Measurements from ENCODE around the gene PDE4D. TPM values are rescaled to one million over a fixed set of nuclear protein-coding genes. Genes with fewer than 3 reads are reported as not detected.
"Not testable (repeated sequence)": the region's sequence is repeated elsewhere in the genome, so short reads cannot be mapped to it uniquely, and the experiment has no call there.

Gene PDE4D
- total RNA-seq, 1 experiment from 2014 or later: 11.6 TPM

GRCh38 chr5:59390074-59390659 is 503.4 kb downstream of the PDE4D start:
- BruUV-seq (replicated peaks): no TSS peak
- peak; percentile 20 for DNase-seq
- peak; percentile 37 for TF ChIP-seq CTCF (IDR thresholded peaks at IDR 0.05; ENCODE audit: unreplicated experiment)
- Mint-ChIP-seq H3K36me3 (ENCODE audit: insufficient read depth, unreplicated experiment) (no peaks in the 10 kb centered on the region), H3K9me3 (ENCODE audit: low read depth, unreplicated experiment) (no peaks in the 10 kb centered on the region), H3K27me3 (ENCODE audit: unreplicated experiment) (no peaks in the 10 kb centered on the region), H3K27ac (ENCODE audit: unreplicated experiment) (no peak overlapping the region), H3K4me1 (ENCODE audit: low read depth, unreplicated experiment) (no peaks in the 10 kb centered on the region), H3K4me3 (ENCODE audit: low read depth, unreplicated experiment) (no peak overlapping the region)
- intact Hi-C loops (cut with micrococcal nuclease; ENCODE audit: unreplicated experiment): loop anchor here (1.0 to 5.0 kb wide), 4 partner anchors 62 to 410 kb away; no protein-coding TSS in a partner anchor
- CTCF ChIA-PET: no interaction called here

DNA sequence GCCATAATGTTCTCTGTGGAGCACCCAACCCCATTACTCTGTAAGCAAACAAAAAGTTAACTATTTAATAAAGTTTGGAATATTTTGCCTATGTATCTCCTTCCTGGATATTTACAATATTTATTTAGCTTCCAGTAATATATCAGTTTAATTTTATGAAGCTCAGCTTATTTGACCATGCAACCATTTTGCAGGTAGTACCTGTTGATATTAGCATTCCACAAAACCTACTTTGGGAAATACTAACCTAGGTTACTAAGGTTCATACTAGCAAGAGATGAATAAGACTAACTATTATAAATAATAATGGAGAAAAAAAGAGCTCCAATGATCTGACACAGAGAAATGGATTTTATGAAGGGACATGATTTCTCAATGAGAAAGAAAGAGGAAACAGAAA is 506.4 kb downstream of the PDE4D start:
- Mint-ChIP-seq H3K9me3 (ENCODE audit: low read depth, unreplicated experiment) (no peaks in the 10 kb centered on the region), H3K4me3 (ENCODE audit: low read depth, unreplicated experiment) (no peak overlapping the region), H3K36me3 (ENCODE audit: insufficient read depth, unreplicated experiment) (no peaks in the 10 kb centered on the region), H3K27me3 (ENCODE audit: unreplicated experiment) (no peaks in the 10 kb centered on the region), H3K27ac (ENCODE audit: unreplicated experiment) (no peak overlapping the region), H3K4me1 (ENCODE audit: low read depth, unreplicated experiment) (no peaks in the 10 kb centered on the region)
- no peak for TF ChIP-seq CTCF (IDR thresholded peaks at IDR 0.05; ENCODE audit: unreplicated experiment)
- CTCF ChIA-PET: interaction anchor here (0.6 kb wide), 1 partner anchor 70 kb away, joined by 3 read pairs; no protein-coding TSS in a partner anchor
- DNase-seq: no peak
- intact Hi-C loops (cut with micrococcal nuclease; ENCODE audit: unreplicated experiment): no loop called here
- no TSS peak for BruUV-seq (replicated peaks)

DNA sequence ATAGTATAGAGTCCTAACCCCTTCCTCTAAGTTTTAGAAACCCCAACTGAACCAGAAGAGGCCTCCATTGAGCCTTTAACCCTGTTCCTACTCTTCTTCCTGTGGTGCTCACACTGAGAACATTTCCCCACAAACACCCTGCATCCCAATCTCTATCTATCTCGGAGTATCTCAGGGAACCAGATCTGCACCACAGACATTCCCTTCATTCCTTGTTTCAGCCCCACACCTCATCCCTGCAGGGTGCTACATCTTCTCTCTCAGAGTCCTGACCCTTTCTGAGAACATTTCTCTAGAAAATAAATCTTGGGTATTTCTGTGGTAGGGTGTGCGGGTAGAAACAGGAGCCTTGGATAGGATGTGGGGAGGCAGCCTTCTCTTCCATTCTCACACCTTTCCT is 507.8 kb downstream of the PDE4D start:
- H3K9me3 Mint-ChIP-seq (ENCODE audit: low read depth, unreplicated experiment): no peaks in the 10 kb centered on the region
- no peaks in the 10 kb centered on the region for H3K27me3 Mint-ChIP-seq (ENCODE audit: unreplicated experiment)
- no peak overlapping the region for H3K4me3 Mint-ChIP-seq (ENCODE audit: low read depth, unreplicated experiment)
- no TSS peak for BruUV-seq (replicated peaks)
- CTCF ChIA-PET: no interaction called here
- intact Hi-C loops (cut with micrococcal nuclease; ENCODE audit: unreplicated experiment): no loop called here
- no peak for TF ChIP-seq CTCF (IDR thresholded peaks at IDR 0.05; ENCODE audit: unreplicated experiment)
- no peaks in the 10 kb centered on the region for H3K36me3 Mint-ChIP-seq (ENCODE audit: insufficient read depth, unreplicated experiment)
- H3K4me1 Mint-ChIP-seq (ENCODE audit: low read depth, unreplicated experiment): no peaks in the 10 kb centered on the region
- no peak overlapping the region for H3K27ac Mint-ChIP-seq (ENCODE audit: unreplicated experiment)
- no peak for DNase-seq

DNA sequence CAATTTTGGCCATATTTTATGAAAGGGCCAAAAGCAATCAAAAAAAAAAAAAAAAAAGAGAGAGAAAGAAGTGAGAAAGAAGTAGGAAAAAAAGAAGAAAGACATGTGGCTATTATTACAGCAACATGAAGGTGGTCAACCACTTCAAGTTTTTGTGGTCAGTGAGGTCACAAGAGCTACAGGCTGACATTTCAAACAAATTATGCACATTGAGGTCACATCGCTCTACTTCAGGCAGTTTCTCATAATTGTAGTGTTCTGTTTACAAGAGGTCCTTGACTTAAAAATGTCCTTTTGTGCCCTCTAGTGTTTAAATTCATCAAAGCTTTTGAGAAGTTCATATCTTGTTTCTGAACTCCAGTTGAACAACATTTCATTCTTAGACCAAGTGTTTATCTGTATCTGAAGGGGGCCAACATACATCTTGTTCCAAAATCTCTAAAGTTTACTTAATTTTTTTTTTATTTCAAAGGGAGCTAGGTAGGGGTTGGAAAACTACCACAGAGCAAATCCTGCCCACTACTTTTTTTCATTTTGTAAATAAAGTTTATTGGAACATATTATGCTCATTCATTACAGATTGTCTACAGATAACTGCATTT is 513.1 kb downstream of the PDE4D start:
- Mint-ChIP-seq H3K9me3 (ENCODE audit: low read depth, unreplicated experiment) (peaks cover 4% of the 10 kb centered on the region), H3K27ac (ENCODE audit: unreplicated experiment) (no peak overlapping the region), H3K27me3 (ENCODE audit: unreplicated experiment) (no peaks in the 10 kb centered on the region), H3K36me3 (ENCODE audit: insufficient read depth, unreplicated experiment) (no peaks in the 10 kb centered on the region), H3K4me1 (ENCODE audit: low read depth, unreplicated experiment) (no peaks in the 10 kb centered on the region), H3K4me3 (ENCODE audit: low read depth, unreplicated experiment) (no peak overlapping the region)
- no peak for DNase-seq
- no TSS peak for BruUV-seq (replicated peaks)
- peak; percentile 37 for TF ChIP-seq CTCF (IDR thresholded peaks at IDR 0.05; ENCODE audit: unreplicated experiment)
- CTCF ChIA-PET: interaction anchor here (1.0 to 2.0 kb wide), 4 partner anchors 52 to 192 kb away, joined by 4 to 12 read pairs (median 4); no protein-coding TSS in a partner anchor
- intact Hi-C loops (cut with micrococcal nuclease; ENCODE audit: unreplicated experiment): loop anchor here (1.0 kb wide), 2 partner anchors 192 to 495 kb away; no protein-coding TSS in a partner anchor

- intact Hi-C loops (cut with micrococcal nuclease; ENCODE audit: unreplicated experiment); H3K36me3 Mint-ChIP-seq (ENCODE audit: insufficient read depth, unreplicated experiment); H3K27ac Mint-ChIP-seq (ENCODE audit: unreplicated experiment); H3K27me3 Mint-ChIP-seq (ENCODE audit: unreplicated experiment); H3K4me1 Mint-ChIP-seq (ENCODE audit: low read depth, unreplicated experiment); H3K4me3 Mint-ChIP-seq (ENCODE audit: low read depth, unreplicated experiment); H3K9me3 Mint-ChIP-seq (ENCODE audit: low read depth, unreplicated experiment); CTCF ChIA-PET; DNase-seq; BruUV-seq (replicated peaks): not testable (repeated sequence)
Observed at GRCh38 chr5:59374036-59374435, 519.5 kb downstream of the PDE4D start.

Measured in Calu3 (cell line).